Prostate gland (tissue), 2 donors: ENCODE data around the gene HERPUD1.

Experiments used
- POLR2A ChIP-seq: fragments of 450-650 bp; IDR thresholded peaks from one replicate; pipeline ENCODE4 v1.6.1; 2016; ENCODE audit warnings: antibody characterized with exemption, mild to moderate bottlenecking
- TF ChIP-seq, protein P1 (sequence below), 4 experiments: fragments of 200-600 bp in 2 of 4; fragments of 450-650 bp in 2 of 4; sonication (generic) in 2 of 4; IDR thresholded peaks; 1 replicate in 3 of 4; 2 replicates in 1 of 4; pipeline ENCODE4 v1.5.1; 2016 to 2019; ENCODE audit warnings: antibody characterized with exemption in 4 of 4, mild to moderate bottlenecking in 2 of 4, moderate library complexity in 2 of 4

DNA sequence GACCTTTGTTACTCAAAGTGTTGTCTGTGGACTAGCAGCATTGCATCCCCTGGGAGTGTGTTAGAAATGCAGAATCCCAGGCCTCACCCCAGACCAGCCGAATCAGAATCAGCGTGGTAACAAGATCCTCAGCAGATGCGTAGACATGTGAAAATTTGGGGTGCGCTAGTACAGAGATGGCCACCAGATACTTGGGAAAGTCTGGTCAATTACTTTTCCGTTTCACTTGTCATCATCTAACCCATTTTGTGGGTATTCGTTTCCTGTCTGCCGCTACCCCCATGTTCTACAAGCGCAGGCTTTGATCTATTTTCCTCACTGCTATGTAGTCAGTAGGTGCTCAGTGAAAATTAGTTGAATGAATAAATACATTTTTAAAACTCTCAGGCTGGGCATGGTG lies 33.1 kb upstream of the HERPUD1 start:
- TF ChIP-seq, protein P1, sequence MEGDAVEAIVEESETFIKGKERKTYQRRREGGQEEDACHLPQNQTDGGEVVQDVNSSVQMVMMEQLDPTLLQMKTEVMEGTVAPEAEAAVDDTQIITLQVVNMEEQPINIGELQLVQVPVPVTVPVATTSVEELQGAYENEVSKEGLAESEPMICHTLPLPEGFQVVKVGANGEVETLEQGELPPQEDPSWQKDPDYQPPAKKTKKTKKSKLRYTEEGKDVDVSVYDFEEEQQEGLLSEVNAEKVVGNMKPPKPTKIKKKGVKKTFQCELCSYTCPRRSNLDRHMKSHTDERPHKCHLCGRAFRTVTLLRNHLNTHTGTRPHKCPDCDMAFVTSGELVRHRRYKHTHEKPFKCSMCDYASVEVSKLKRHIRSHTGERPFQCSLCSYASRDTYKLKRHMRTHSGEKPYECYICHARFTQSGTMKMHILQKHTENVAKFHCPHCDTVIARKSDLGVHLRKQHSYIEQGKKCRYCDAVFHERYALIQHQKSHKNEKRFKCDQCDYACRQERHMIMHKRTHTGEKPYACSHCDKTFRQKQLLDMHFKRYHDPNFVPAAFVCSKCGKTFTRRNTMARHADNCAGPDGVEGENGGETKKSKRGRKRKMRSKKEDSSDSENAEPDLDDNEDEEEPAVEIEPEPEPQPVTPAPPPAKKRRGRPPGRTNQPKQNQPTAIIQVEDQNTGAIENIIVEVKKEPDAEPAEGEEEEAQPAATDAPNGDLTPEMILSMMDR (IDR thresholded peaks at IDR 0.05) = no peak
- TF ChIP-seq POLR2A = no peak
